ENCODE results near the gene ADIPOR2. TPM values are rescaled to one million over a fixed set of nuclear protein-coding genes. Genes with fewer than 3 reads are reported as not detected.

ADIPOR2 gene
- total and polyA plus RNA-seq, 2 donors (not counting 1 experiment from before 2014, with no cell fraction given): 9.2 to 35.9 TPM

GRCh38 chr12:1691123-1692007, 495 bp downstream of the ADIPOR2 start:
- Histone ChIP-seq H2AFZ (ENCODE audit: insufficient read depth, low read depth, low read length, poor library complexity, severe bottlenecking) (peak overlapping the region; percentile 95), H3K4me3 (ENCODE audit: control extremely low read depth in 1 of 5, extremely low read depth in 1 of 5, insufficient read depth in 1 of 5, low read depth in 2 of 5, low read length in 4 of 5) (peak overlapping the region; percentile 51 to 91 (median 78)), H3K27ac (ENCODE audit: low read length in 2 of 2) (peak overlapping the region; percentile 79 to 97), H3K4me1 (ENCODE audit: control insufficient read depth in 2 of 2, insufficient read depth in 2 of 2, low read length in 2 of 2) (peaks cover 28 to 30% of the 10 kb centered on the region in 2 donors), H3K9me3 (ENCODE audit: control extremely low read depth in 1 of 3, control insufficient read depth in 2 of 3, insufficient read depth in 1 of 3, low read length in 2 of 3) (no peaks in the 10 kb centered on the region), H3K36me3 (replicated peaks in 1 of 2; ENCODE audit: control extremely low read depth in 1 of 2, control insufficient read depth in 1 of 2, extremely low read depth in 1 of 2, insufficient read depth in 2 of 2, low read length in 1 of 2) (no peaks in the 10 kb centered on the region), H3K79me2 (ENCODE audit: control insufficient read depth, insufficient read depth, low read length) (peaks cover 51% of the 10 kb centered on the region), H3K9ac (ENCODE audit: low read length) (peak overlapping the region; percentile 92), H4K20me1 (ENCODE audit: control insufficient read depth, insufficient read depth, low read length, poor library complexity, severe bottlenecking) (peaks cover 21% of the 10 kb centered on the region), H3K4me2 (replicated peaks; ENCODE audit: low read depth, low read length, poor library complexity, severe bottlenecking) (peak overlapping the region; percentile 89), H3K27me3 (replicated peaks in 1 of 4; ENCODE audit: control extremely low read depth in 1 of 4, control insufficient read depth in 3 of 4, insufficient read depth in 4 of 4, low read length in 3 of 4) (no peaks in the 10 kb centered on the region)
- intact Hi-C loops (cut with micrococcal nuclease): loop anchor here (2.0 to 5.0 kb wide), 5 partner anchors 31 to 1289 kb away; partner anchors contain the start of genes CCDC77 and FBXL14
- under 1% methylated on average over 41 of the region's 56 CpGs for WGBS (ENCODE audit: insufficient coverage)
- H3K4me1 Mint-ChIP-seq: peaks cover 42% of the 10 kb centered on the region
- no peaks in the 10 kb centered on the region for H3K9me3 Mint-ChIP-seq (ENCODE audit: insufficient read depth)
- ATAC-seq (ENCODE audit: low read depth) (peak; percentile 34), DNase-seq (no peak)
- ChIA-PET CTCF (interaction anchor here (0.6 to 5.0 kb wide), 8 partner anchors 19 to 248 kb away, joined by 3 to 23 read pairs (median 4); no protein-coding TSS in a partner anchor), POLR2A (interaction anchor here (0.6 to 1.0 kb wide), 3 partner anchors 29 to 234 kb away, joined by 3 to 7 read pairs (median 5); no protein-coding TSS in a partner anchor)
- peak overlapping the region; percentile 96 for H3K27ac Mint-ChIP-seq
- peak overlapping the region; percentile 86 for H3K4me3 Mint-ChIP-seq
- TF ChIP-seq CTCF (IDR thresholded peaks at IDR 0.05) (no peak), EZH2 (IDR thresholded peaks at IDR 0.05; ENCODE audit: borderline replicate concordance, insufficient read depth, low read depth, low read length, poor library complexity, severe bottlenecking) (no peak)
- peaks cover 2% of the 10 kb centered on the region for H3K27me3 Mint-ChIP-seq

Data from B cell (primary cell).